ENCODE measurements around the gene LHFPL6.

- TF ChIP-seq FOXM1 (IDR thresholded peaks at IDR 0.05; ENCODE audit: borderline replicate concordance) (no peak), FOXA1 (IDR thresholded peaks at IDR 0.05) (no peak), SP1 (IDR thresholded peaks at IDR 0.05) (no peak)
These were observed 229.8 kb downstream of the LHFPL6 start for GRCh38 chr13:39373145-39373544.

Data from HEK293T (cell line).